H1 (cell line): ENCODE data around the gene SQOR. TPM values are rescaled to one million over a fixed set of nuclear protein-coding genes. Genes with fewer than 3 reads are reported as not detected.

Experiments
- ASH2L ChIP-seq: fragments of 200-600, 300-600 bp; sonication (generic); IDR thresholded peaks from one replicate; pipeline ENCODE4 v1.7.1; 2017; ENCODE audit warnings: low read length
- CEBPB ChIP-seq: IDR thresholded peaks from 2 replicates; pipeline ENCODE4 v1.6.1; 2012; ENCODE audit warnings: low read depth, low read length
- CHD2 ChIP-seq: IDR thresholded peaks from 2 replicates; pipeline ENCODE4 v1.6.1; 2012; ENCODE audit warnings: low read length, improper control_type of control experiment
- CTCF ChIP-seq, 3 experiments: IDR thresholded peaks; 1 replicate in 2 of 3; 2 replicates in 1 of 3; pipeline versions ENCODE4 v1.5.1 to v1.6.1; 2011; ENCODE audit warnings: low read length in 3 of 3, mild to moderate bottlenecking in 3 of 3, inconsistent platforms in 2 of 3, low read depth in 1 of 3, moderate library complexity in 1 of 3; ENCODE audit not compliant: insufficient read depth in 1 of 3; ENCODE audit errors: control extremely low read depth in 1 of 3
- EGR1 ChIP-seq: IDR thresholded peaks from 2 replicates; pipeline ENCODE4 v1.6.1; 2011; ENCODE audit warnings: low read depth, low read length, borderline replicate concordance
- HDAC2 ChIP-seq, 2 experiments: fragments of 300-600 bp in 1 of 2; sonication (generic) in 1 of 2; IDR thresholded peaks; 2 replicates each; pipeline ENCODE4 v1.6.1; 2011 to 2012; ENCODE audit warnings: low read depth in 2 of 2, low read length in 2 of 2, mild to moderate bottlenecking in 2 of 2, moderate library complexity in 2 of 2, borderline replicate concordance in 1 of 2, inconsistent platforms in 1 of 2
- SAP30 ChIP-seq: fragments of 300-600 bp; sonication (generic); IDR thresholded peaks from 2 replicates; pipeline ENCODE4 v1.7.1; 2012; ENCODE audit warnings: low read length, moderate library complexity, mild to moderate bottlenecking, inconsistent platforms; ENCODE audit not compliant: insufficient read depth, insufficient replicate concordance
- TAF1 ChIP-seq: IDR thresholded peaks from 2 replicates; pipeline ENCODE4 v1.6.1; 2011; ENCODE audit warnings: mild to moderate bottlenecking, low read depth, low read length
- polyA plus RNA-seq, 7 experiments: library from polyadenylated mRNA; depleted of rRNA in 3 of 7; stranded (reverse) in 5 of 7; unstranded in 2 of 7; fragments of >200 nt in 5 of 7; fragments of 200-250 nt in 2 of 7; gene quantifications; 1 replicate in 5 of 7; 2 replicates in 1 of 7; 4 replicates in 1 of 7; pipeline versions ENCODE4 v1.2.1 to v1.2.3, GENCODE V29; 2011 to 2013; ENCODE audit warnings: missing spikeins in 2 of 7, mixed read lengths in 2 of 7
- total RNA-seq: library from RNA; stranded (reverse); fragmentation: NEBNext Ultra II Directional; extraction: Animal tissue kit (Norgen Biotek cat#: 25700); gene quantifications from 2 replicates; pipeline ENCODE4 v1.2.1, GENCODE V29; 2021

SQOR gene
- total and polyA plus RNA-seq, 2 of the 8 experiments (the other 6 are each of a cell fraction or from before 2014, with no cell fraction given) = 0.20 to 0.22 TPM

GRCh38 chr15:45714590-45715488, 80.0 kb downstream of the SQOR start (continued):
- TF ChIP-seq CTCF (IDR thresholded peaks at IDR 0.05; ENCODE audit: control extremely low read depth in 1 of 3, insufficient read depth in 1 of 3, low read depth in 1 of 3, low read length in 3 of 3) = peak; percentile 88 to 96 (median 93)
- TF ChIP-seq SAP30 = no peak
- no peak for TF ChIP-seq HDAC2 (IDR thresholded peaks at IDR 0.05; ENCODE audit: borderline replicate concordance in 1 of 2, low read depth in 2 of 2, low read length in 2 of 2)
- no peak for TF ChIP-seq ASH2L
- TF ChIP-seq TAF1 = no peak
- TF ChIP-seq CEBPB = peak; percentile 39; the same call in 1 of the 2 replicates
- TF ChIP-seq CHD2 = no peak
- no peak for TF ChIP-seq EGR1
- TF ChIP-seq, all 59 proteins: peak for 6
